Measurements from ENCODE around the gene PCDHAC2.

- no peak for TF ChIP-seq CTCF (IDR thresholded peaks at IDR 0.05)
- TF ChIP-seq ZFX (IDR thresholded peaks at IDR 0.05; ENCODE audit: borderline replicate concordance), result no peak
Observed at GRCh38 chr5:141001446-141001843, 35.2 kb downstream of the PCDHAC2 start.
